ENCODE measurements around the gene EIF3L. TPM values are rescaled to one million over a fixed set of nuclear protein-coding genes. Genes with fewer than 3 reads are reported as not detected.
A peak's percentile ranks its signal among the peaks of the same experiment; 100 is the strongest.

EIF3L gene
- total RNA-seq, 1 experiment from 2014 or later, result 739 TPM

- peaks cover 67% of the 10 kb centered on the region for H3K27me3 Mint-ChIP-seq (ENCODE audit: low read depth)
- peaks cover 35 to 38% of the 10 kb centered on the region in 2 experiments for H3K4me1 Mint-ChIP-seq
- H3K23ac ChIP-seq (ENCODE audit: insufficient read length, low read depth, low read length), result no peak overlapping the region
- no peaks in the 10 kb centered on the region; a peak in 1 of 7 replicates for H3K36me3 Mint-ChIP-seq (ENCODE audit: insufficient read depth in 1 of 3, low read depth in 3 of 3)
- peak overlapping the region; percentile 97 for H2BK120ac ChIP-seq (ENCODE audit: low read depth, low read length, poor library complexity, severe bottlenecking)
- no peak overlapping the region for H2BK15ac ChIP-seq (ENCODE audit: low read depth, low read length)
- H3K79me1 ChIP-seq (ENCODE audit: insufficient read depth, low read depth, low read length, poor library complexity, severe bottlenecking), result no peaks in the 10 kb centered on the region
- no peak overlapping the region for H3T11ph ChIP-seq (ENCODE audit: low read length)
- peak overlapping the region; percentile 66 to 89 for H3K4me3 Mint-ChIP-seq
- H3K18ac ChIP-seq (ENCODE audit: insufficient read length, low read depth, low read length), result peak overlapping the region; percentile 67
- peaks cover 0 to 4% of the 10 kb centered on the region in 2 experiments; a peak in 3 of 5 replicates for H3K9me3 Mint-ChIP-seq
- peak overlapping the region; percentile 36 for H2BK12ac ChIP-seq (ENCODE audit: insufficient read length, low read depth, low read length)
- no peaks in the 10 kb centered on the region for H3K79me2 ChIP-seq (ENCODE audit: insufficient read depth, low read length)
- peak overlapping the region; percentile 87 for H3K4me2 ChIP-seq (ENCODE audit: insufficient read depth, insufficient read length, low read length)
- no peak overlapping the region for H2AFZ ChIP-seq (ENCODE audit: low read length)
- H2AK5ac ChIP-seq (ENCODE audit: insufficient read length, low read length), result no peak overlapping the region
- peak overlapping the region; percentile 93 for H3K14ac ChIP-seq (ENCODE audit: insufficient read depth, low read length)
- H3K56ac ChIP-seq (ENCODE audit: insufficient read length, low read depth, low read length), result no peak overlapping the region
- H3K9me3 ChIP-seq (ENCODE audit: control insufficient read depth, low read depth, low read length), result no peaks in the 10 kb centered on the region
- no peak overlapping the region for H2BK5ac ChIP-seq (ENCODE audit: insufficient read length, low read length)
- peak overlapping the region in 2 of 3 experiments; percentile 82 to 86; a peak in 3 of 7 replicates for H3K27ac Mint-ChIP-seq
- no peak overlapping the region for H3K27ac ChIP-seq (ENCODE audit: insufficient read length, low read depth, low read length)
- peaks cover 54% of the 10 kb centered on the region for H3K23me2 ChIP-seq (ENCODE audit: insufficient read length, low read depth, low read length, poor library complexity, severe bottlenecking)
- H4K5ac ChIP-seq (ENCODE audit: insufficient read length, low read depth, low read length), result no peak overlapping the region
- H2BK20ac ChIP-seq (ENCODE audit: low read depth, low read length, poor library complexity, severe bottlenecking), result peak overlapping the region; percentile 98
- H3K4ac ChIP-seq (ENCODE audit: low read depth, low read length), result peak overlapping the region; percentile 95
- TF ChIP-seq CTCF (conservative IDR thresholded peaks at IDR 0.05), result no peak
- H3K27me3 ChIP-seq (ENCODE audit: insufficient read depth, low read length), result peaks cover 13% of the 10 kb centered on the region; the same call in 1 of the 2 replicates
- peak overlapping the region; percentile 38 for H3K9ac ChIP-seq (ENCODE audit: extremely low read depth, insufficient read length, low read length)
- no peaks in the 10 kb centered on the region for H4K20me1 ChIP-seq (ENCODE audit: control insufficient read depth, insufficient read depth, insufficient read length)
- WGBS (ENCODE audit: extremely low coverage, insufficient read length, low lambda C conversion rate), result no CpG with 5 or more reads among the region's 34 CpGs
- DNase-seq, result no peak
- no peak overlapping the region for H4K8ac ChIP-seq (replicated peaks; ENCODE audit: insufficient read length, low read depth, low read length)
- H3K4me1 ChIP-seq (ENCODE audit: insufficient read depth, low read length), result no peaks in the 10 kb centered on the region; the same call in 1 of the 2 replicates
- H4K91ac ChIP-seq (ENCODE audit: insufficient read length, low read depth, low read length), result peak overlapping the region; percentile 97
These were observed 45.4 kb upstream of the EIF3L start for GRCh38 chr22:37803639-37804351.

Data from H9 (cell line).